ENCODE results near the gene LRRC26.

Gene LRRC26

GRCh38 chr9:137159105-137160053, 10.5 kb downstream of the LRRC26 start:
- H3K4me3 ChIP-seq (ENCODE audit: low read depth, low read length) = no peak overlapping the region
- TF ChIP-seq, protein P1, sequence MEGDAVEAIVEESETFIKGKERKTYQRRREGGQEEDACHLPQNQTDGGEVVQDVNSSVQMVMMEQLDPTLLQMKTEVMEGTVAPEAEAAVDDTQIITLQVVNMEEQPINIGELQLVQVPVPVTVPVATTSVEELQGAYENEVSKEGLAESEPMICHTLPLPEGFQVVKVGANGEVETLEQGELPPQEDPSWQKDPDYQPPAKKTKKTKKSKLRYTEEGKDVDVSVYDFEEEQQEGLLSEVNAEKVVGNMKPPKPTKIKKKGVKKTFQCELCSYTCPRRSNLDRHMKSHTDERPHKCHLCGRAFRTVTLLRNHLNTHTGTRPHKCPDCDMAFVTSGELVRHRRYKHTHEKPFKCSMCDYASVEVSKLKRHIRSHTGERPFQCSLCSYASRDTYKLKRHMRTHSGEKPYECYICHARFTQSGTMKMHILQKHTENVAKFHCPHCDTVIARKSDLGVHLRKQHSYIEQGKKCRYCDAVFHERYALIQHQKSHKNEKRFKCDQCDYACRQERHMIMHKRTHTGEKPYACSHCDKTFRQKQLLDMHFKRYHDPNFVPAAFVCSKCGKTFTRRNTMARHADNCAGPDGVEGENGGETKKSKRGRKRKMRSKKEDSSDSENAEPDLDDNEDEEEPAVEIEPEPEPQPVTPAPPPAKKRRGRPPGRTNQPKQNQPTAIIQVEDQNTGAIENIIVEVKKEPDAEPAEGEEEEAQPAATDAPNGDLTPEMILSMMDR (conservative IDR thresholded peaks at IDR 0.05; ENCODE audit: low read depth, low read length) = no peak
- DNase-seq (ENCODE audit: low read depth) = no peak

DNA sequence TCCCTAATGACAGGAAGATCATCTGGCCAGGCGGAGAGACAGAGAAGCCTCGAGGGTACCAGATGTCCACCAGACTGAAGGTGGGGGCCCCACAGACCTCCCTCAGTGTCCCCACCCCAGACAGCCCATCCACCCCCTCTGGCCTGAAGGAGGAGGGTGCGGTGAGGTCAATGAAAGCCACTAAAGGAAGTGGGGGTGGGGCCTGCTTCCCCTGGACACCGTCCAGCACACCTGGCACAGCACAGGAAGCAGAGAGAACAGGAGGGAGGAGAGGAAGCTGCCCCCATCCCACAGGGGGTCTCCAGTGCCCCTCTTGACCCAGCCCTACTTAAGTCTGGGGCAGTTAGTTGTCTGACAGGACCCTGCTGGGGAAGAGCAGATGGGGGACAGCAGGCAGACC, 11.2 kb downstream of the LRRC26 start:
- TF ChIP-seq, protein P1 (conservative IDR thresholded peaks at IDR 0.05; ENCODE audit: low read depth, low read length) = no peak
- no peak overlapping the region for H3K4me3 ChIP-seq (ENCODE audit: low read depth, low read length)
- no peak for DNase-seq (ENCODE audit: low read depth)

DNA sequence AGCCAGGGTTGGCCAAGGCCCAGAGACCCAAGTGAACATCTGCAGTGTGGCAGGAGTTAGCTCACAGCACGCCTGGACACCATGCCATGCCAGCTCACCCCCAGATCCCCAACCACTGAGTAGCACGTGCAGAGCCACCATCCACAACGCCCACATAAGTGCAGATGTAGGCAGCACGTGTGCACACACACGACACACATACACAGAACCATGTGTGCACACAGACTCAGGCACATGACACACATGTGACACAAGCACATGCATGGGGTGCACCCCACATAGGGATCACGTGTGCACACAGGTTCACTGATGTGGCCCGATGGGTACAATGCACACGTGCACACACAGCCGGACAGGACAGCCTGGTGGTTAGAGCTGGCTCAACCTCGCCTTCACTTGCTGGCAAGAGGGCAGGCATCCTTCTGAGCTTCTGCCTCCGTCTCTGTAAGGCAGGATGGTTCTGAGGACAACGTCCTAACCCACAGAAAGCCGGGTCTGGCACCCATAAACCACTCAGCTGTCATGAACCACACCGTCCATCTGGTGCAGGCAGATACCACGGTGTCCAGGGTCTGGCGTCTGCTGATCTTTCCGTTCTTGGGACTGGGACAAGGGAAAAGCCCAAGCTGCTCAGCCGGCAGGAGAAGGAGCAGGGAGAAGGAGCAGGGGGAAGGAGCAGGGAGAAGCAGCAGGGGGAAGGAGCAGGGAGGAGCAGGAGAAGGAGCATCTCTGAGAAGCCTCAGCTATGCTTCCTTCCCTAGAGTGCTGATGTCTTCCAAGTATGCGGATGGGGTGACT, 12.0 kb downstream of the LRRC26 start:
- DNase-seq (ENCODE audit: low read depth) = no peak
- H3K4me3 ChIP-seq (ENCODE audit: low read depth, low read length) = no peak overlapping the region
- TF ChIP-seq, protein P1 (conservative IDR thresholded peaks at IDR 0.05; ENCODE audit: low read depth, low read length) = no peak

- H3K4me3 ChIP-seq (ENCODE audit: low read depth, low read length) = peak overlapping the region; percentile 43
- peak; percentile 51 for DNase-seq (ENCODE audit: low read depth)
- TF ChIP-seq, protein P1 (conservative IDR thresholded peaks at IDR 0.05; ENCODE audit: low read depth, low read length) = no peak
Observed at GRCh38 chr9:137156567-137157375, 13.1 kb downstream of the LRRC26 start.

DNA sequence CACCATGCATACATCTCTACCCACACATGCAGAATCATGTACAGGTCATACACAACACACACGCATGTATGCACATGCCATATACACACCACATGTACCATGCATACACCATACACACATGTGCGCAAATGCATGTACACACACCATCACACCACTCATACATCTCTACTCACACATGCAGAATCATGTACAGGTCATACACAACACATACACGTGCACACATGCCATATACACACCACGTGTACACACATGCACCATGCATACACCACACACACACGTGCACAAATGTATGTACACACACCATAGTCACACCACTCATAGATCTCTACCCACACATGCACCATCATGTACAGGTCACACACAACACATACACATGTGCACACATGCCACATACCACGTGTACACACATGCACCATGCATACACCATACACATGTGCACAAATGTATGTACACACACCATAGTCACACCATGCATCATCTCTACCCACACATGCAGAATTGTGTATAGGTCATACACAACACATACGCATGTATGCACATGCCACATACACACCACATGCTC, 16.9 kb downstream of the LRRC26 start:
- H3K4me3 ChIP-seq (ENCODE audit: low read depth, low read length) = no peak overlapping the region
- TF ChIP-seq, protein P1 (conservative IDR thresholded peaks at IDR 0.05; ENCODE audit: low read depth, low read length) = no peak
- no peak for DNase-seq (ENCODE audit: low read depth)

All from choroid plexus epithelial cell (primary cell).